H1 (cell line): ENCODE data around the gene CCDC9B. TPM values are rescaled to one million over a fixed set of nuclear protein-coding genes. Genes with fewer than 3 reads are reported as not detected.

Experiments used
- CTCF ChIA-PET: fragments of 300-600 bp; sonication (Branson Sonifier 250); formaldehyde crosslinking; loops from one replicate; lab custom pipeline; 2021; ENCODE audit not compliant: partially characterized antibody; lab: Charles Lee
- POLR2A ChIA-PET: fragments of 300-600 bp; sonication (Branson Sonifier 250); formaldehyde crosslinking; loops from one replicate; lab custom pipeline; 2021; ENCODE audit warnings: inconsistent platforms; ENCODE audit not compliant: partially characterized antibody; lab: Charles Lee
- DNase-seq, 2 experiments: peaks; one replicate each; pipeline versions ENCODE4 v3.0.0 to v3.0.0-alpha.2; 2010 to 2022; ENCODE audit warnings: low spot score in 2 of 2, low read depth in 1 of 2, mixed read lengths in 1 of 2
- FAIRE-seq: peaks from 2 replicates; lab custom pipeline; 2011; peaks lifted over from hg19 to GRCh38; lab: Jason Lieb, UNC
- H2AFZ ChIP-seq: 2 replicates; pipeline ENCODE4 v1.8.1; 2012; ENCODE audit warnings: low read length, inconsistent platforms
- H2AK5ac ChIP-seq: 2 replicates; pipeline ENCODE4 v1.6.1; 2013; ENCODE audit warnings: low read depth, low read length
- H2BK120ac ChIP-seq: replicated peaks from 2 replicates; pipeline ENCODE3; 2013; ENCODE audit warnings: low read depth, low read length, inconsistent platforms
- H2BK12ac ChIP-seq: 2 replicates; pipeline ENCODE4 v1.6.1; 2013; ENCODE audit warnings: low read depth, low read length
- H2BK15ac ChIP-seq: 2 replicates; pipeline ENCODE4 v1.6.1; 2013; ENCODE audit warnings: low read length
- H2BK20ac ChIP-seq: 2 replicates; pipeline ENCODE4 v1.6.1; 2013; ENCODE audit warnings: low read length
- H2BK5ac ChIP-seq: 2 replicates; pipeline ENCODE4 v1.6.1; 2013; ENCODE audit warnings: low read depth, low read length
- H3K14ac ChIP-seq: 2 replicates; pipeline ENCODE4 v1.6.1; 2013; ENCODE audit warnings: inconsistent platforms; ENCODE audit not compliant: insufficient read length
- H3K18ac ChIP-seq: 2 replicates; pipeline ENCODE4 v1.6.1; 2013; ENCODE audit warnings: low read length; ENCODE audit errors: extremely low read depth
- H3K23ac ChIP-seq: 2 replicates; pipeline ENCODE4 v1.6.1; 2013; ENCODE audit warnings: inconsistent platforms; ENCODE audit not compliant: insufficient read length
- H3K23me2 ChIP-seq: 2 replicates; pipeline ENCODE4 v1.6.1; 2013; ENCODE audit warnings: low read depth, low read length
- H3K27ac ChIP-seq: 2 replicates; pipeline ENCODE4 v1.6.1; 2011; ENCODE audit warnings: low read depth, low read length, inconsistent platforms
- H3K27me3 ChIP-seq, 4 experiments: replicated peaks in 1 of 4; 1 replicate in 1 of 4; 2 replicates in 3 of 4; pipeline versions ENCODE4 v1.6.1 to v1.8.1; 2011 to 2013; ENCODE audit warnings: low read length in 3 of 4, mild to moderate bottlenecking in 3 of 4, inconsistent platforms in 2 of 4, mixed read lengths in 2 of 4, moderate library complexity in 1 of 4; ENCODE audit not compliant: control insufficient read depth in 3 of 4, insufficient read depth in 3 of 4; ENCODE audit errors: extremely low read depth in 1 of 4
- H3K36me3 ChIP-seq, 4 experiments: 2 replicates each; pipeline versions ENCODE4 v1.6.1 to v1.8.1; 2011 to 2013; ENCODE audit warnings: mild to moderate bottlenecking in 4 of 4, low read length in 3 of 4, moderate library complexity in 2 of 4, control low read depth in 1 of 4, inconsistent platforms in 1 of 4; ENCODE audit not compliant: insufficient read depth in 4 of 4, control insufficient read depth in 2 of 4
- H3K4ac ChIP-seq: replicated peaks from 2 replicates; pipeline ENCODE3; 2013; ENCODE audit warnings: low read length, low read depth, mixed read lengths, inconsistent platforms; ENCODE audit not compliant: insufficient read length
- H3K4me1 ChIP-seq, 4 experiments: replicated peaks in 1 of 4; 1 replicate in 1 of 4; 2 replicates in 3 of 4; pipeline versions ENCODE4 v1.6.1 to v1.8.1; 2011 to 2013; ENCODE audit warnings: low read length in 3 of 4, inconsistent platforms in 2 of 4, mixed read lengths in 1 of 4; ENCODE audit not compliant: insufficient read depth in 4 of 4, control insufficient read depth in 3 of 4
- H3K4me2 ChIP-seq, 2 experiments: 2 replicates each; pipeline versions ENCODE4 v1.6.1 to v1.8.1; 2011 to 2013; ENCODE audit warnings: low read depth in 2 of 2, low read length in 2 of 2, control low read depth in 1 of 2, inconsistent platforms in 1 of 2, mild to moderate bottlenecking in 1 of 2; ENCODE audit not compliant: insufficient read depth in 1 of 2
- H3K4me3 ChIP-seq, 4 experiments: fragments of 200-600, 300-600 bp in 1 of 4; sonication (generic), shearing (Covaris generic), sonication (Bioruptor Twin) in 1 of 4; 2 replicates each; pipeline versions ENCODE4 v1.5.1 to v1.8.1; 2011 to 2016; ENCODE audit warnings: low read length in 4 of 4, low read depth in 3 of 4, control low read depth in 2 of 4, inconsistent platforms in 2 of 4, mild to moderate bottlenecking in 2 of 4, mixed read lengths in 1 of 4, moderate library complexity in 1 of 4; ENCODE audit not compliant: insufficient read depth in 2 of 4; ENCODE audit errors: extremely low read depth in 1 of 4
- H3K56ac ChIP-seq: replicated peaks from 2 replicates; pipeline ENCODE3; 2013; ENCODE audit warnings: low read depth, mild to moderate bottlenecking, mixed read lengths, low read length, inconsistent platforms; ENCODE audit not compliant: insufficient read length
- H3K79me1 ChIP-seq: 2 replicates; pipeline ENCODE4 v1.6.1; 2013; ENCODE audit warnings: low read depth, low read length, control low read depth
- H3K79me2 ChIP-seq, 2 experiments: 2 replicates each; pipeline versions ENCODE4 v1.6.1 to v1.8.1; 2012 to 2013; ENCODE audit warnings: low read length in 2 of 2, mild to moderate bottlenecking in 2 of 2, inconsistent platforms in 1 of 2; ENCODE audit not compliant: insufficient read depth in 2 of 2, control insufficient read depth in 1 of 2
- H3K9ac ChIP-seq, 4 experiments: replicated peaks in 1 of 4; 1 replicate in 1 of 4; 2 replicates in 3 of 4; pipeline versions ENCODE4 v1.6.1 to v1.8.1; 2011 to 2013; ENCODE audit warnings: low read depth in 3 of 4, low read length in 3 of 4, control low read depth in 2 of 4, mild to moderate bottlenecking in 2 of 4, moderate library complexity in 2 of 4, inconsistent platforms in 1 of 4; ENCODE audit errors: extremely low read depth in 1 of 4
- H3K9me3 ChIP-seq, 2 experiments: 2 replicates each; pipeline versions ENCODE4 v1.6.1 to v1.8.1; 2012 to 2013; ENCODE audit warnings: mild to moderate bottlenecking in 2 of 2, moderate library complexity in 2 of 2, control low read depth in 1 of 2, inconsistent platforms in 1 of 2, low read depth in 1 of 2, low read length in 1 of 2, mixed read lengths in 1 of 2; ENCODE audit not compliant: insufficient read depth in 2 of 2
- H4K20me1 ChIP-seq, 2 experiments: replicated peaks in 1 of 2; 2 replicates each; pipeline versions ENCODE3 to v1.8.1; 2011 to 2013; ENCODE audit warnings: inconsistent platforms in 2 of 2, low read length in 2 of 2, mild to moderate bottlenecking in 1 of 2; ENCODE audit not compliant: insufficient read depth in 2 of 2, control insufficient read depth in 1 of 2
- H4K5ac ChIP-seq: 2 replicates; pipeline ENCODE4 v1.6.1; 2013; ENCODE audit warnings: low read length, low read depth, mixed read lengths, inconsistent platforms; ENCODE audit not compliant: insufficient read length
- H4K8ac ChIP-seq: 2 replicates; pipeline ENCODE4 v1.8.0; 2013; ENCODE audit warnings: mild to moderate bottlenecking, moderate library complexity, low read length, inconsistent platforms; ENCODE audit not compliant: insufficient read depth; ENCODE audit errors: extremely low read depth
- H4K91ac ChIP-seq: replicated peaks from 2 replicates; pipeline ENCODE3; 2013; ENCODE audit warnings: low read length, mixed read lengths, inconsistent platforms; ENCODE audit not compliant: insufficient read length
- CHD2 ChIP-seq: IDR thresholded peaks from 2 replicates; pipeline ENCODE4 v1.6.1; 2012; ENCODE audit warnings: low read length, improper control_type of control experiment
- POU5F1 ChIP-seq: IDR thresholded peaks from 2 replicates; pipeline ENCODE4 v1.6.1; 2011; ENCODE audit warnings: low read depth, mild to moderate bottlenecking, low read length, moderate library complexity
- SRF ChIP-seq: IDR thresholded peaks from 2 replicates; pipeline ENCODE4 v1.6.1; 2011; ENCODE audit warnings: mild to moderate bottlenecking, low read depth, low read length, moderate library complexity
- SUZ12 ChIP-seq: fragments of 200-600 bp; sonication (generic); IDR thresholded peaks from 2 replicates; pipeline ENCODE4 v1.6.1; 2012; ENCODE audit warnings: mild to moderate bottlenecking, inconsistent platforms, low read length, moderate library complexity, mixed read lengths
- TCF12 ChIP-seq: IDR thresholded peaks from 2 replicates; pipeline ENCODE4 v1.6.1; 2011; ENCODE audit warnings: low read depth, mild to moderate bottlenecking, low read length
- WGBS, 2 experiments: shearing (Covaris generic) in 1 of 2; methylation state at CpG; one replicate each; pipeline versions ENCODE4 v1.1.6 to v1.1.7; 2013 to 2015; ENCODE audit warnings: low lambda C conversion rate in 2 of 2, mixed read lengths in 2 of 2, inconsistent platforms in 1 of 2, low coverage in 1 of 2, missing lambda C conversion rate in 1 of 2; ENCODE audit not compliant: insufficient replicate concordance in 2 of 2, insufficient coverage in 1 of 2, insufficient read length in 1 of 2; ENCODE audit errors: extremely low coverage in 1 of 2, missing lambda C conversion rate in 1 of 2; 5-methylcytosine and 5-hydroxymethylcytosine counted together
- polyA plus RNA-seq, 7 experiments: library from polyadenylated mRNA; depleted of rRNA in 3 of 7; stranded (reverse) in 5 of 7; unstranded in 2 of 7; fragments of >200 nt in 5 of 7; fragments of 200-250 nt in 2 of 7; gene quantifications; 1 replicate in 5 of 7; 2 replicates in 1 of 7; 4 replicates in 1 of 7; pipeline versions ENCODE4 v1.2.1 to v1.2.3, GENCODE V29; 2011 to 2013; ENCODE audit warnings: missing spikeins in 2 of 7, mixed read lengths in 2 of 7
- total RNA-seq: library from RNA; stranded (reverse); fragmentation: NEBNext Ultra II Directional; extraction: Animal tissue kit (Norgen Biotek cat#: 25700); gene quantifications from 2 replicates; pipeline ENCODE4 v1.2.1, GENCODE V29; 2021

CCDC9B gene
- total and polyA plus RNA-seq, 2 of the 8 experiments (the other 6 are each of a cell fraction or from before 2014, with no cell fraction given), result 0.45 to 0.78 TPM

- ChIA-PET CTCF (interaction anchor here (1.0 to 16.2 kb wide), 7 partner anchors 8 to 212 kb away, joined by 3 to 518 read pairs (median 3); partner anchors contain the start of genes CCDC9B, INAFM2, PAK6 and PLCB2), POLR2A (interaction anchor here (0.7 to 5.4 kb wide), 3 partner anchors 7 to 11 kb away, joined by 3 to 46 read pairs (median 3); partner anchors contain the start of gene ANKRD63)
- Histone ChIP-seq H2AK5ac (no peak overlapping the region), H3K27me3 (peaks cover 16 to 47% (median 33%) of the 10 kb centered on the region in 4 experiments; a peak in 6 of 7 replicates), H3K4me1 (peaks cover 0 to 18% (median 11%) of the 10 kb centered on the region in 4 experiments; a peak in 6 of 7 replicates), H2AFZ (no peak overlapping the region), H2BK12ac (0 out of 2 replicates have a peak overlapping the region, but pooled peaks have one; percentile 39), H3K56ac (no peak overlapping the region), H3K9me3 (no peaks in the 10 kb centered on the region), H3K23me2 (peaks cover 3% of the 10 kb centered on the region; the same call in 1 of the 2 replicates), H3K27ac (no peak overlapping the region), H3K23ac (no peak overlapping the region), H4K8ac (no peak overlapping the region), H4K5ac (no peak overlapping the region), H4K91ac (no peak overlapping the region), H3K4ac (no peak overlapping the region), H3K79me2 (no peaks in the 10 kb centered on the region), H3K36me3 (no peaks in the 10 kb centered on the region), H3K18ac (no peak overlapping the region), H2BK5ac (no peak overlapping the region), H2BK20ac (no peak overlapping the region), H3K4me2 (no peak overlapping the region), H3K9ac (no peak overlapping the region), H3K14ac (no peak overlapping the region), H2BK120ac (no peak overlapping the region), H3K79me1 (no peaks in the 10 kb centered on the region), H2BK15ac (no peak overlapping the region), H4K20me1 (peaks cover 0 to 1% of the 10 kb centered on the region in 2 experiments), H3K4me3 (no peak overlapping the region)
- TF ChIP-seq POU5F1, result no peak
- TF ChIP-seq CHD2, result no peak
- TF ChIP-seq SUZ12, result no peak
- TF ChIP-seq SRF, result no peak
- TF ChIP-seq TCF12, result no peak
- no peak for FAIRE-seq
- 92% methylated on average over 18 of the region's 20 CpGs; no CpG with 5 or more reads in 1 of the 2 experiments for WGBS, 2 experiments
- DNase-seq, result no peak
Observed at GRCh38 chr15:40293905-40294895, 46.5 kb downstream of the CCDC9B start.
